IPS DF 6.9 (cell line): ENCODE measurements around the gene PPM1E.

Source experiments
- DNase-seq: peaks from one replicate; pipeline ENCODE4 v3.0.0-alpha.2; 2013; ENCODE audit warnings: low read depth, low spot score
- H3K27ac ChIP-seq: one replicate; pipeline ENCODE4 v1.5.1; 2013; ENCODE audit warnings: low read length, control low read depth
- H3K27me3 ChIP-seq: 2 replicates; pipeline ENCODE4 v1.6.1; 2013; ENCODE audit warnings: mild to moderate bottlenecking, low read length; ENCODE audit not compliant: control insufficient read depth, insufficient read depth
- H3K36me3 ChIP-seq: 2 replicates; pipeline ENCODE4 v1.6.1; 2013; ENCODE audit warnings: low read length; ENCODE audit not compliant: control insufficient read depth, insufficient read depth
- H3K4me1 ChIP-seq: 2 replicates; pipeline ENCODE4 v1.6.1; 2013; ENCODE audit warnings: low read length; ENCODE audit not compliant: control insufficient read depth, insufficient read depth
- H3K4me3 ChIP-seq: 2 replicates; pipeline ENCODE4 v1.5.1; 2013; ENCODE audit warnings: mild to moderate bottlenecking, low read length
- H3K9me3 ChIP-seq: 2 replicates; pipeline ENCODE4 v1.6.1; 2013; ENCODE audit warnings: low read length, inconsistent platforms; ENCODE audit not compliant: control insufficient read depth, insufficient read depth
- WGBS: extraction: QIAGEN DNeasy Blood & Tissue Kit; methylation state at CpG from one replicate; pipeline ENCODE4 v1.1.7; 2013; ENCODE audit warnings: mixed read lengths, missing lambda C conversion rate; ENCODE audit not compliant: insufficient read length, insufficient coverage; 5-methylcytosine and 5-hydroxymethylcytosine counted together

The PPM1E gene

DNA sequence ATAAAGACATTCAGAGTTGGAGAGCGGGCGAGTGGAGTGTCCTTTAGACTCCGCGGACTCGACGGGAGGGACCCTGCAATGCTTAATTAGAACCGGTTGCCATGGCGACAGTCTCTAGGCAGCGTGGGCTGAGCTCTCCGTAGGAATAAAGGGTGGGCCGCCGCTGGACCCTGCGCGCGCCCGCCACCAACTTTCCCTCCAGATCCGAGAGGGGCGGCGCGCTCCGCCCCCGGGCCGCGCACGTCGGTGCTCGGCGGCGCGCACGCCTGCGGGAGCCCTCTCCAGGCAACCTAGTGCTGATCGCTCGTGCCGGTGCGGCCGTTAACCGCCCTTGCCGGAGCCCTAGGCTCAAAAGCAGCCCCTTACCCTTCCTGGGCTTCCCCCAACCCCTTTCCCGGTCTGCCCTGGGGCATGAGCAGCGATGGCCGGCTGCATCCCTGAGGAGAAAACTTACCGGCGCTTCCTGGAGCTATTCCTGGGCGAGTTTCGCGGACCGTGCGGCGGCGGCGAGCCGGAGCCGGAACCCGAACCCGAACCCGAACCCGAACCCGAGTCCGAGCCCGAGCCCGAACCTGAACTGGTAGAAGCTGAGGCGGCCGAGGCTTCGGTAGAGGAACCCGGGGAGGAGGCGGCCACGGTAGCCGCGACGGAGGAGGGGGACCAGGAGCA, at the start of gene PPM1E:
TSS of gene PPM1E (plus strand) at position 278 of the 669 bp plus-strand sequence.
- Histone ChIP-seq H3K9me3 (no peaks in the 10 kb centered on the region), H3K4me1 (no peaks in the 10 kb centered on the region), H3K4me3 (peak within 1 kb of the TSS; percentile 78), H3K36me3 (no peaks in the 10 kb centered on the region), H3K27me3 (no peaks in the 10 kb centered on the region; the same call in none of the 2 replicates), H3K27ac (no peak within 1 kb of the TSS)
- no CpG with 5 or more reads among the region's 71 CpGs for WGBS
- DNase-seq = peak; percentile 72

DNA sequence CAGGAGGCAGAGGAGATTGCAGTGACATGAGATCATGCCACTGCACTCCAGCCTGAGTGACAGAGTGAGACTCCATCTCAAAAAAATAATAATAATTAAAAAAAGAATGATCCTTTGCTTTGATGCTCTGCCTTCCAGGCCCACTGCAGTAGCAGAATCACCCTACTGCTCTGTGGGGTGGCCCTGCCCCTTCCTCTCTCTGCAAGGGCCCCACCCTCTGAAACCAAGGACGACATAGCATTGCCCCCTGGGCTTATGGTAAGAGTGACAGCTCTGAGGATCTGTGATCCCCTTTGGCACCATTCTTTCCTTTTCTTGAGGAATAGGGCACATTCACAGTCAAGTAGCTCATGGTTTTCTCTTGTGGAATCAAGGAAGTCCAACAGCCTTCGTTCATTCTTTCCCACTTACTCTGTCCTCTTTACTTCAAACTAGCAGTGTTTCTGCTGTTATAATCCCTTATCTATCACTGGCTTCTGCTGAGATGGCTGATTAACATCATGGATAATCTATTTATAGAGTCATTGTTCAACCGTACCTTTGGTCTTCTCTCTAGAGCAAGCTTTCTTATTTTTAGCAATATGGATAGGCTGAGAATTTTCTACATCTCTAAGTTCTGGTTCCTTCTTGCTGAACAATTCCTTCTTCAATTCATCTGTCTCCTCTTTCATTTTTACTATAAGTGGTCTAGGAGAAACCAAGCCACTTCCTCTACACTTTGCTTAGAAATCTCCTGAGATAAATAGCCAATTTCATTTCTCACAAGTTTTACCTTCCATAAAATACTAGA, 49.1 kb upstream of the PPM1E start:
- no peaks in the 10 kb centered on the region for H3K36me3 ChIP-seq
- no peak overlapping the region for H3K27ac ChIP-seq
- DNase-seq = no peak
- no peaks in the 10 kb centered on the region for H3K9me3 ChIP-seq
- no peak overlapping the region for H3K4me3 ChIP-seq
- WGBS = no CpG with 5 or more reads among the region's 3 CpGs
- no peaks in the 10 kb centered on the region for H3K27me3 ChIP-seq
- H3K4me1 ChIP-seq = no peaks in the 10 kb centered on the region

DNA sequence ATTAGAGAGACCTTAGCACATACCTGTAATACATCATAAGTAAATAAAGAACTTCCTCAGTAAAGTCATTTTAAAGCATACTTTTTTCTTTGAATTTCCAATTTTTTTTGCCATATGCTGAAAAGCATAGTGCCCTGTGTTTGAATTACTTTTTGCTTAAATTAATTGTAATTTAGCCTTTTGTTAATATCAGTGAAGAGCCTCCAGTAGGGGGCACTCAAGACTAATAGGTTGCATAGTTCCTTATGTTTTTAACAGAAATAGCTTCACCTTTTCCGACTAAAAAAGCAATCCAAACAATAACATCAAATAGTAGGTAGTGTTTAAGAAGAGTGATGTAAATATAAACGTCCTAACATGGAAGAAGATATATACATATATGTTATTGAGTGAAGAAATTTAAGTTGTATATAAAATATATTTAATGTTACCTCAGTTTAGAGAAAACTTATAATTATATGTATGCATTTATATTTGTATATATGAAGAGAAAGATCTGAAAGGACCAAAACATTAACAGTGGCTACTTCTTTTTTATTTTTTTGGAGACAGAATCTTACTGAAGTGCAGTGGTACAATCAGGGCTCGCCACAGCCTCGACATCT, 44.6 kb upstream of the PPM1E start:
- Histone ChIP-seq H3K27me3 (no peaks in the 10 kb centered on the region), H3K4me1 (no peaks in the 10 kb centered on the region), H3K36me3 (no peaks in the 10 kb centered on the region), H3K4me3 (no peak overlapping the region), H3K27ac (no peak overlapping the region), H3K9me3 (no peaks in the 10 kb centered on the region)
- peak; percentile 22 for DNase-seq
- no CpG with 5 or more reads among the region's 4 CpGs for WGBS

DNA sequence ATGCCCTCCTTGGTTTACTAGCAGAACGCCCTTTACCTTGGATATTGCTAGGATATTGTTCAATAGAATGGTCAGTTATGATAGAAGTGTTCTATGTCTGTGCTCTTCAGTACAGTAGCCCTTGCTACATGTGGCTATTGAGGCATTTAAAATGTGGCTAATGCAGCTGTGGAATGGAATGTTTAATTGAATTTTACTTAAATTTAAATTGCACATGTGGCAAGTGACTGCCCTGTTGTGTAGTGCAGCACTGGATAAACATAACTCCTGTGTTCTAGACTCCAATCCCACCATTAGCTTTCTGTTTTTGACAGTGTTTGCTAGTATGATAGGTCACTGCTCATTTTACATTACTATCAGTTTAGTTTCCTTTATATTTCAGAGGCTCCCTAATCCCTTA, 33.4 kb upstream of the PPM1E start:
- no peaks in the 10 kb centered on the region for H3K36me3 ChIP-seq
- H3K9me3 ChIP-seq = no peaks in the 10 kb centered on the region
- no peak overlapping the region for H3K27ac ChIP-seq
- no peaks in the 10 kb centered on the region for H3K4me1 ChIP-seq
- no CpG with 5 or more reads among the region's 1 CpG for WGBS
- DNase-seq = no peak
- no peak overlapping the region for H3K4me3 ChIP-seq
- H3K27me3 ChIP-seq = no peaks in the 10 kb centered on the region

GRCh38 chr17:58722696-58723095, 33.0 kb upstream of the PPM1E start:
- Histone ChIP-seq H3K4me3 (no peak overlapping the region), H3K9me3 (no peaks in the 10 kb centered on the region), H3K36me3 (no peaks in the 10 kb centered on the region), H3K27ac (no peak overlapping the region), H3K27me3 (no peaks in the 10 kb centered on the region), H3K4me1 (no peaks in the 10 kb centered on the region)
- WGBS = no CpG with 5 or more reads among the region's 2 CpGs
- no peak for DNase-seq

DNA sequence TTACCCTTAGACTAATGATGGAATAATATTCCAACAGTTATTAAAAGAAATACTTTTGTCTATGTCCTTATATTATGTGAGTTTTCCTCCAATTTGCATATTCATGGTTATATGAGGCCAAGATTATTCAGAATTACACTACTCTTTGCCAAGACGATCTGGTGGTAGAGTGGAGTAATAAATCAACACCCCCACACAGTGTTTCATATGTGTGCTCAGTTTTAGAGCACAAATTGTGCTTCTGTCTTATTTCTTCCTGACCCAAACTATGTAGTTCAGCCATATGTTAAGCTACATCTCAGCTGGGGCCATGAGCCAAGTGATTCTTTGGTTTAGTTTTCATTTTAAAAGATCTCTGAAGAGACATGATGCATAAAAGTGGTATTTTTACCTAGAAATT, 26.9 kb upstream of the PPM1E start:
- H3K4me1 ChIP-seq = no peaks in the 10 kb centered on the region
- H3K36me3 ChIP-seq = no peaks in the 10 kb centered on the region
- DNase-seq = no peak
- no peak overlapping the region for H3K27ac ChIP-seq
- H3K4me3 ChIP-seq = no peak overlapping the region
- H3K9me3 ChIP-seq = no peaks in the 10 kb centered on the region
- no CpG with 5 or more reads among the region's 1 CpG for WGBS
- no peaks in the 10 kb centered on the region for H3K27me3 ChIP-seq

DNA sequence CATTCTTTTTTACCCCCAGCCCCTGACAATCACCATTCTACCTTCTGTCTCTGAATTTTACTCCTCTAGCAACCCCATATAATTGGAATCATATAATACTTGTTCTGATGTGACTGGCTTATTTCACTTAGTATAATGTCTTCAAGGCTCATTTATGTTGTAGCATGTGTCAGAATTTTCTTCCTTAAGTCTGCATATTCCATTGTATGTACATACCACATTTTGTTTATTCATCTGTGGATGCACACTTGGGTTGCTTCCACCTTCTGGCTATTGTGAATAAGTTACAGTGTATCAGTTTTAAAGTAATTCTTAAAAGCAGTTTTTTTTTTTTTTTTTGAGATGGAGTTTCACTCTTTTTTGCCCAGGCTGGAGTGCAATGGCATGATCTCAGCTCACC, 24.7 kb upstream of the PPM1E start:
- Histone ChIP-seq H3K9me3 (no peaks in the 10 kb centered on the region), H3K27me3 (no peaks in the 10 kb centered on the region), H3K4me1 (no peaks in the 10 kb centered on the region), H3K4me3 (no peak overlapping the region), H3K36me3 (no peaks in the 10 kb centered on the region), H3K27ac (no peak overlapping the region)
- DNase-seq = no peak

DNA sequence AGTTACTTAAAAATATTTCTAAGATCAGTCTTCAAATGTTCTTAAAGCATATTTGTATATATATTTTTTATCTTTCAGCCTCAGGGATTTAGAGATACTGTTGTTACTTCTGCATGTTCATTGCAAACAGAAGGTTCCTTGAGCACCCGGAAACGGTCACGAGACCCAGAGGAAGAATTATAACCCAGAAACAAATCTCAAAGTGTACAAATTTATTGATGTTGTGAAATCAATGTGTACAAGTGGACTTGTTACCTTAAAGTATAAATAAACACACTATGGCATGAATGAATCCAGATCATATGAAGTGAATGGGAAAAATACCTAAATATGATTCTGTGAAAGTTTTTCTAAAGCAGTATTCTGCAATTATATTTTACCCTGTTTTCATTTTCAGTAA, 21.6 kb upstream of the PPM1E start:
- H3K27ac ChIP-seq = no peak overlapping the region
- no peaks in the 10 kb centered on the region for H3K27me3 ChIP-seq
- no peaks in the 10 kb centered on the region for H3K4me1 ChIP-seq
- no peaks in the 10 kb centered on the region for H3K36me3 ChIP-seq
- DNase-seq = no peak
- H3K9me3 ChIP-seq = no peaks in the 10 kb centered on the region
- no CpG with 5 or more reads among the region's 3 CpGs for WGBS
- no peak overlapping the region for H3K4me3 ChIP-seq

DNA sequence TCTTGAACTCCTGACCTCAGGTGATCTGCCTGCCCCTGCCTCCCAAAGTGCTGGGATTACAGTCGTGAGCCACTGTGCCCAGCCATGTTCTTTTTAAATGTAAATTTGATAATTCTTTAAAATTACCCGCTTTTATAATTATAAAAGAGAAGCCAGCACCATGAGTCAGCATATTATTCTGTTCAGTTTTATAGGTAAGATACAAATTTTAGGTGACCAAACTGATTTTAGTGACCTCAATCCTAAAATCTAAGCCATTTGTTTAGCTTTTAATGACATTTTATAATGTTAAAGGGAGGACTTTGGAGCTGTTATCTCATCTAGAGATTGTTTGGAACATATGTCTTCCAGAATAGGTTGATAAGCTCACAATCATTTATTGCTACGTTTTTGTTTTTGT, 20.8 kb upstream of the PPM1E start:
- no peak overlapping the region for H3K27ac ChIP-seq
- H3K4me1 ChIP-seq = no peaks in the 10 kb centered on the region
- H3K36me3 ChIP-seq = no peaks in the 10 kb centered on the region
- H3K4me3 ChIP-seq = no peak overlapping the region
- no peak for DNase-seq
- no peaks in the 10 kb centered on the region for H3K9me3 ChIP-seq
- no CpG with 5 or more reads among the region's 3 CpGs for WGBS
- no peaks in the 10 kb centered on the region for H3K27me3 ChIP-seq

DNA sequence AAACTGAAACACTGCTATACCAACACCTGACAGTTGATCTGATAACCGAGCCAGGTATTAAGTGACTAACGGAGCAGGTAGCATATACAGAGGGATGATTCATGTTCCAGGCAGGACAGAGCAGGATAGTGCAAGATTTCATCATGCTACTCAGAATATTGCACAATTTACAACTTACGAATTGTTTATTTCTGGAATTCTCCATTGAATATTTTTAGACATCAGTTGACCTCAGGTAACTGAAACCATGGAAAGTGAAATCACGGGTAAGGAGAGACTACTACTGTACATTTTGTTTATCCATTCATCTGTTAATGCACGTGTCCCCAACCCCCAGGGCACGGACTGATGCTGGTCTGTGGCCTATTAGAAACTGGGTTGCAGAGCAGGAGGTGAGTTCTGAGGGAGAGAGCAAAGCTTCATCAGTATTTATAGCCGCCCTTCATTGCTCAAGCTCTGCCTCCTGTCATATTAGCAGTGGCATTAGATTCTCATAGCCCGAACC, 14.5 kb upstream of the PPM1E start:
- no peak for DNase-seq
- no peaks in the 10 kb centered on the region; the same call in 1 of the 2 replicates for H3K9me3 ChIP-seq
- no peaks in the 10 kb centered on the region for H3K27me3 ChIP-seq
- no peaks in the 10 kb centered on the region for H3K36me3 ChIP-seq
- no peak overlapping the region for H3K4me3 ChIP-seq
- H3K27ac ChIP-seq = no peak overlapping the region
- no CpG with 5 or more reads among the region's 8 CpGs for WGBS
- no peaks in the 10 kb centered on the region for H3K4me1 ChIP-seq
